H1 (cell line): ENCODE measurements around the gene CAMK2G.

Experiments
- CHD2 ChIP-seq: IDR thresholded peaks from 2 replicates; pipeline ENCODE4 v1.6.1; 2012; ENCODE audit warnings: low read length, improper control_type of control experiment
- EP300 ChIP-seq, 2 experiments: IDR thresholded peaks; 1 replicate in 1 of 2; 2 replicates in 1 of 2; pipeline ENCODE4 v1.6.1; 2011 to 2012; ENCODE audit warnings: low read depth in 2 of 2, low read length in 2 of 2, mild to moderate bottlenecking in 2 of 2, borderline replicate concordance in 1 of 2, inconsistent platforms in 1 of 2, moderate library complexity in 1 of 2
- JUN ChIP-seq: IDR thresholded peaks from 2 replicates; pipeline ENCODE4 v1.6.1; 2011; ENCODE audit warnings: low read depth, mild to moderate bottlenecking, improper control_type of control experiment, low read length
- POLR2A ChIP-seq, 2 experiments: IDR thresholded peaks; 1 replicate in 1 of 2; 2 replicates in 1 of 2; pipeline ENCODE4 v1.6.1; 2011; ENCODE audit warnings: low read depth in 2 of 2, low read length in 2 of 2, mild to moderate bottlenecking in 2 of 2; ENCODE audit errors: control extremely low read depth in 1 of 2
- POLR2AphosphoS5 ChIP-seq: IDR thresholded peaks from 2 replicates; pipeline ENCODE4 v1.6.1; 2011; ENCODE audit warnings: low read depth, low read length
- RAD21 ChIP-seq, 2 experiments: IDR thresholded peaks in 1 of 2; conservative IDR thresholded peaks in 1 of 2; 2 replicates each; pipeline ENCODE4 v1.6.1; 2011; ENCODE audit warnings: low read depth in 2 of 2, low read length in 2 of 2, improper control_type of control experiment in 1 of 2, inconsistent platforms in 1 of 2, mild to moderate bottlenecking in 1 of 2, moderate library complexity in 1 of 2
- SIN3A ChIP-seq, 2 experiments: IDR thresholded peaks in 1 of 2; conservative IDR thresholded peaks in 1 of 2; 2 replicates each; pipeline ENCODE4 v1.6.1; 2011 to 2012; ENCODE audit warnings: low read length in 2 of 2, improper control_type of control experiment in 1 of 2, low read depth in 1 of 2, mild to moderate bottlenecking in 1 of 2
- TF ChIP-seq, protein P1 (sequence below), 3 experiments: IDR thresholded peaks; 1 replicate in 2 of 3; 2 replicates in 1 of 3; pipeline versions ENCODE4 v1.5.1 to v1.6.1; 2011; ENCODE audit warnings: low read length in 3 of 3, mild to moderate bottlenecking in 3 of 3, inconsistent platforms in 2 of 3, low read depth in 1 of 3, moderate library complexity in 1 of 3; ENCODE audit not compliant: insufficient read depth in 1 of 3; ENCODE audit errors: control extremely low read depth in 1 of 3
- TF ChIP-seq, protein P2 (sequence below): IDR thresholded peaks from 2 replicates; pipeline ENCODE4 v1.6.1; 2012; ENCODE audit warnings: inconsistent platforms

DNA sequence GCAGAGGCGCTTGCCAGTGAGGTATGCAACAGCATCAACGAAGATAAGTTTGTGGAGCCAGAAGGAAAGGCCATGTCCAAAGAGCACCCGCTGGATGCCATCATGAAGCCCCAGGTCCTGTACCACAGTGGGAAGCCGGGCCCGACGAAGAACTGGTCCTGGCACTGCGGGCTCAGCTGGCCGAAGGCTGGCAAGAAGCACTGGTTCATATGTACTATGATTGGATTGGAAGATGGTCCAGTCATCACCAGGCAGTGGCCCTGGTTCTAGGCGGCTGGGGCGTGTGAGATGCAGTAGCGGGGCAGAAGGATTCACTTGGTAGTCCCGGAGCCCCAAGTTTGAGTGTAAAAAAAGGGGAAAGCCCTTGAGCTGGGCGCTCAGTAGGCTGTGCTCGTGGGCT, 66.9 kb downstream of the CAMK2G start:
- no peak for TF ChIP-seq POLR2A (IDR thresholded peaks at IDR 0.05; ENCODE audit: control extremely low read depth in 1 of 2, low read depth in 2 of 2, low read length in 2 of 2)
- TF ChIP-seq RAD21 (IDR thresholded peaks at IDR 0.05 in 1 of 2, conservative IDR thresholded peaks at IDR 0.05 in 1 of 2; ENCODE audit: low read depth in 2 of 2, low read length in 2 of 2): no peak
- TF ChIP-seq, protein P1, sequence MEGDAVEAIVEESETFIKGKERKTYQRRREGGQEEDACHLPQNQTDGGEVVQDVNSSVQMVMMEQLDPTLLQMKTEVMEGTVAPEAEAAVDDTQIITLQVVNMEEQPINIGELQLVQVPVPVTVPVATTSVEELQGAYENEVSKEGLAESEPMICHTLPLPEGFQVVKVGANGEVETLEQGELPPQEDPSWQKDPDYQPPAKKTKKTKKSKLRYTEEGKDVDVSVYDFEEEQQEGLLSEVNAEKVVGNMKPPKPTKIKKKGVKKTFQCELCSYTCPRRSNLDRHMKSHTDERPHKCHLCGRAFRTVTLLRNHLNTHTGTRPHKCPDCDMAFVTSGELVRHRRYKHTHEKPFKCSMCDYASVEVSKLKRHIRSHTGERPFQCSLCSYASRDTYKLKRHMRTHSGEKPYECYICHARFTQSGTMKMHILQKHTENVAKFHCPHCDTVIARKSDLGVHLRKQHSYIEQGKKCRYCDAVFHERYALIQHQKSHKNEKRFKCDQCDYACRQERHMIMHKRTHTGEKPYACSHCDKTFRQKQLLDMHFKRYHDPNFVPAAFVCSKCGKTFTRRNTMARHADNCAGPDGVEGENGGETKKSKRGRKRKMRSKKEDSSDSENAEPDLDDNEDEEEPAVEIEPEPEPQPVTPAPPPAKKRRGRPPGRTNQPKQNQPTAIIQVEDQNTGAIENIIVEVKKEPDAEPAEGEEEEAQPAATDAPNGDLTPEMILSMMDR (IDR thresholded peaks at IDR 0.05; ENCODE audit: control extremely low read depth in 1 of 3, insufficient read depth in 1 of 3, low read depth in 1 of 3, low read length in 3 of 3): no peak
- TF ChIP-seq EP300 (IDR thresholded peaks at IDR 0.05; ENCODE audit: borderline replicate concordance in 1 of 2, low read depth in 2 of 2, low read length in 2 of 2): no peak
- no peak for TF ChIP-seq CHD2
- no peak for TF ChIP-seq JUN
- no peak for TF ChIP-seq SIN3A (conservative IDR thresholded peaks at IDR 0.05 in 1 of 2, IDR thresholded peaks at IDR 0.05 in 1 of 2; ENCODE audit: low read depth in 1 of 2, low read length in 2 of 2)
- no peak for TF ChIP-seq POLR2AphosphoS5
- TF ChIP-seq, protein P2, sequence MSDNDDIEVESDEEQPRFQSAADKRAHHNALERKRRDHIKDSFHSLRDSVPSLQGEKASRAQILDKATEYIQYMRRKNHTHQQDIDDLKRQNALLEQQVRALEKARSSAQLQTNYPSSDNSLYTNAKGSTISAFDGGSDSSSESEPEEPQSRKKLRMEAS: no peak
